ENCODE measurements around the gene AHR. TPM values are rescaled to one million over a fixed set of nuclear protein-coding genes. Genes with fewer than 3 reads are reported as not detected.
A peak's percentile ranks its signal among the peaks of the same experiment; 100 is the strongest.

The AHR gene
- total RNA-seq, 1 experiment from 2014 or later, result 6.1 TPM

DNA sequence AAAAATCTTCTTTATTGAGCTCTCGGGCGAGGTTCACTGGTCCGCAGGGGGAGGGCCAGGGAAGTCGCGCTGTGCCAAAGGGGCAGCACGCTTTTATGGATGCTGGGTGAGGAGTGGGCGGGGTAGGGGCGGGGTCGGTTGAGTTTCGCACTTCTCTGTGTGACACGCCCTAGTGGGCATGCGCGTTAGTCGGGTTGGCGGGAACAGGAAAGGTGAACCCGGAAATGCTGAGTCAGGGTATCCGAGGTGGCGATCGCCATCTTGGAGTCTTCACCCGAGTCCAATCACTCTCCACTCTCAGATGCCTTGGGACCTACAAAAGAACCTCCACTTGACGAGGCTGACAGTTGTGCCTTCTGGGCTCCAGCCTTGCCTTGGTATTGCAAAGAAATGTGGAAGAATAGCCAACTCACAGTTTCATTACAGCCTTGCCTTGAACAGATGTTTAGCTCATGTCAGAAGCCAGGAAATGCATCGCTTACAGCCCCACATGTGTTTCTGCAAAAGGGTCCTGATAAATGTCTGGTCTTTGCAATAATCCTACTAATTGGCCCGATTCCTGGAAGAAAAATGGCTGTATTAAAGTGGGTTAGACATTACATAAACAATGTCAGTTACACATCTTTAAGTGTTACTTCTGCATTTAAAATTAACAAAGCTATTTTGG is 64.1 kb downstream of the AHR start:
- H3K27me3 Mint-ChIP-seq (ENCODE audit: low read depth), result no peaks in the 10 kb centered on the region
- Histone ChIP-seq H3K27ac (ENCODE audit: insufficient read length, low read depth, low read length) (no peak overlapping the region), H4K8ac (replicated peaks; ENCODE audit: insufficient read length, low read depth, low read length) (no peak overlapping the region), H2AFZ (ENCODE audit: low read length) (no peak overlapping the region), H3K18ac (ENCODE audit: insufficient read length, low read depth, low read length) (no peak overlapping the region), H4K20me1 (ENCODE audit: control insufficient read depth, insufficient read depth, insufficient read length) (no peaks in the 10 kb centered on the region), H3K79me2 (ENCODE audit: insufficient read depth, low read length) (no peaks in the 10 kb centered on the region), H2BK20ac (ENCODE audit: low read depth, low read length, poor library complexity, severe bottlenecking) (no peak overlapping the region), H3K23me2 (ENCODE audit: insufficient read length, low read depth, low read length, poor library complexity, severe bottlenecking) (no peaks in the 10 kb centered on the region), H3T11ph (ENCODE audit: low read length) (no peak overlapping the region), H3K56ac (ENCODE audit: insufficient read length, low read depth, low read length) (no peak overlapping the region), H2BK5ac (ENCODE audit: insufficient read length, low read length) (no peak overlapping the region), H3K4ac (ENCODE audit: low read depth, low read length) (no peak overlapping the region), H3K4me1 (ENCODE audit: insufficient read depth, low read length) (no peaks in the 10 kb centered on the region), H3K27me3 (ENCODE audit: insufficient read depth, low read length) (no peaks in the 10 kb centered on the region), H3K4me2 (ENCODE audit: insufficient read depth, insufficient read length, low read length) (no peak overlapping the region), H2BK12ac (ENCODE audit: insufficient read length, low read depth, low read length) (no peak overlapping the region), H4K5ac (ENCODE audit: insufficient read length, low read depth, low read length) (no peak overlapping the region), H2BK15ac (ENCODE audit: low read depth, low read length) (no peak overlapping the region), H3K79me1 (ENCODE audit: insufficient read depth, low read depth, low read length, poor library complexity, severe bottlenecking) (no peaks in the 10 kb centered on the region), H3K23ac (ENCODE audit: insufficient read length, low read depth, low read length) (no peak overlapping the region), H2AK5ac (ENCODE audit: insufficient read length, low read length) (no peak overlapping the region), H3K9me3 (ENCODE audit: control insufficient read depth, low read depth, low read length) (no peaks in the 10 kb centered on the region), H3K9ac (ENCODE audit: extremely low read depth, insufficient read length, low read length) (no peak overlapping the region), H3K14ac (ENCODE audit: insufficient read depth, low read length) (no peak overlapping the region), H2BK120ac (ENCODE audit: low read depth, low read length, poor library complexity, severe bottlenecking) (no peak overlapping the region), H4K91ac (ENCODE audit: insufficient read length, low read depth, low read length) (no peak overlapping the region)
- no peak for DNase-seq
- peaks cover 6 to 7% of the 10 kb centered on the region in 2 experiments; a peak in 4 of 5 replicates for H3K9me3 Mint-ChIP-seq
- WGBS (ENCODE audit: extremely low coverage, insufficient read length, low lambda C conversion rate), result no CpG with 5 or more reads among the region's 23 CpGs
- H3K36me3 Mint-ChIP-seq (ENCODE audit: insufficient read depth in 1 of 3, low read depth in 3 of 3), result peaks cover 0 to 9% (median 4%) of the 10 kb centered on the region in 3 experiments; a peak in 4 of 7 replicates
- no peak overlapping the region for H3K4me3 Mint-ChIP-seq
- peak overlapping the region in 1 of 3 experiments; percentile 55; a peak in 1 of 7 replicates for H3K27ac Mint-ChIP-seq
- H3K4me1 Mint-ChIP-seq, result peaks cover 3 to 12% of the 10 kb centered on the region in 2 experiments; a peak in 3 of 4 replicates
- no peak for TF ChIP-seq CTCF (conservative IDR thresholded peaks at IDR 0.05)

All from H9 (cell line).